Dedifferentiated amniotic fluid mesenchymal stem cell (primary cell): ENCODE measurements around the gene ZNF438.

ENCODE experiments used
- DNase-seq: peaks from one replicate; pipeline ENCODE4 v3.0.0-alpha.2; 2016; ENCODE audit errors: extremely low spot score

Gene ZNF438

GRCh38 chr10:30883751-30884150 is 147.9 kb downstream of the ZNF438 start:
- DNase-seq = no peak

- DNase-seq = no peak
These were observed 148.5 kb downstream of the ZNF438 start for GRCh38 chr10:30883116-30883515.

- DNase-seq = no peak
These were observed 149.4 kb downstream of the ZNF438 start for GRCh38 chr10:30882281-30882680.

- DNase-seq = no peak
These were observed 152.7 kb downstream of the ZNF438 start for GRCh38 chr10:30878920-30879319.

GRCh38 chr10:30877111-30877510 is 154.6 kb downstream of the ZNF438 start:
- no peak for DNase-seq

GRCh38 chr10:30873411-30873810 is 158.3 kb downstream of the ZNF438 start:
- DNase-seq = no peak

- no peak for DNase-seq
These were observed 160.8 kb downstream of the ZNF438 start for GRCh38 chr10:30870896-30871295.

GRCh38 chr10:30869566-30869965 is 162.1 kb downstream of the ZNF438 start:
- no peak for DNase-seq

- DNase-seq = no peak
These were observed 163.1 kb downstream of the ZNF438 start for GRCh38 chr10:30868611-30869010.

- no peak for DNase-seq
These were observed 164.8 kb downstream of the ZNF438 start for GRCh38 chr10:30866896-30867295.

- DNase-seq = no peak
These were observed 166.3 kb downstream of the ZNF438 start for GRCh38 chr10:30865141-30865926.

- DNase-seq = no peak
These were observed 168.0 kb downstream of the ZNF438 start for GRCh38 chr10:30863516-30864210.

- DNase-seq = peak; percentile 64
These were observed 169.2 kb downstream of the ZNF438 start for GRCh38 chr10:30862486-30862885.

GRCh38 chr10:30861976-30862375 is 169.7 kb downstream of the ZNF438 start:
- DNase-seq = no peak

- DNase-seq = no peak
These were observed 170.4 kb downstream of the ZNF438 start for GRCh38 chr10:30861221-30861620.

GRCh38 chr10:30858499-30858898 is 173.2 kb downstream of the ZNF438 start:
- no peak for DNase-seq

- no peak for DNase-seq
These were observed 173.9 kb downstream of the ZNF438 start for GRCh38 chr10:30857803-30858202.

GRCh38 chr10:30855131-30855530 is 176.5 kb downstream of the ZNF438 start:
- no peak for DNase-seq

- no peak for DNase-seq
These were observed 177.0 kb downstream of the ZNF438 start for GRCh38 chr10:30854656-30855055.

GRCh38 chr10:30853066-30853465 is 178.6 kb downstream of the ZNF438 start:
- no peak for DNase-seq

- DNase-seq = no peak
These were observed 180.9 kb downstream of the ZNF438 start for GRCh38 chr10:30850776-30851175.

- DNase-seq = no peak
These were observed 182.2 kb downstream of the ZNF438 start for GRCh38 chr10:30849231-30850035.
